WI38 (cell line): ENCODE results near the gene LRRC66.

Experiments
- H3K4me3 ChIP-seq: 2 replicates; pipeline ENCODE4 v1.5.1; 2011; ENCODE audit warnings: low read depth, mild to moderate bottlenecking, control low read depth, low read length
- TF ChIP-seq, protein P1 (sequence below): IDR thresholded peaks from 2 replicates; pipeline ENCODE4 v1.5.1; 2012; ENCODE audit warnings: low read depth, mild to moderate bottlenecking, control low read depth, low read length

The LRRC66 gene

DNA sequence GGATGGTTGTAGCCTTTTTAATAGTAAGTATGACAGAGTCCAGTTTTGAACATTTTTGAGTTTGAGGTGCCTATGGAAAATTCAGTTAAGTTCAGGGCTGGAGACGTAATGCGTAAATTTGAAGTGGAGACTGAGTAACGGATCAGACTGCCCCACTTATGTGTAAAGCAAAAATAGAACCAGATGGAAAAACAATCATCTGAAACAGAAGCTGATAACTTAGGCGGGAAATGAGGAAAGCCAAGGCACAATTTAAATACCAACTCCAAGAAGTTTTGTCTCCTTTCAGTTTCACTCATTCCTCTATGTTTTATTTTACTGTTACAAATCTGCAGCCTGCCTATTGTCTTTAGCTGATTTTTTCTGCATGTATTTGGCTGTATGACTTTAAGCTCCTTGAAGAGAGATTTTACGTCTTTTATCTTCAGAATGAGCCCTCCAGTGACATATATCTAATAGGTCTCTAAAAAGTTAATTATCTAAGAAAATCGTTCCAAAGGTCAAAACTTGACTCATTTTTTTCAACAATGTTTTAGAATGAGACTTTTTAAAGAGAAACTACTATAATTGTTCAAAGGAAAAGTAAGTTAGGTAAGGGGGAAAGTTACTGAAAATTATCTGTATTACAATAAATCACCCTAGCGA, 16.8 kb upstream of the LRRC66 start:
- TF ChIP-seq, protein P1, sequence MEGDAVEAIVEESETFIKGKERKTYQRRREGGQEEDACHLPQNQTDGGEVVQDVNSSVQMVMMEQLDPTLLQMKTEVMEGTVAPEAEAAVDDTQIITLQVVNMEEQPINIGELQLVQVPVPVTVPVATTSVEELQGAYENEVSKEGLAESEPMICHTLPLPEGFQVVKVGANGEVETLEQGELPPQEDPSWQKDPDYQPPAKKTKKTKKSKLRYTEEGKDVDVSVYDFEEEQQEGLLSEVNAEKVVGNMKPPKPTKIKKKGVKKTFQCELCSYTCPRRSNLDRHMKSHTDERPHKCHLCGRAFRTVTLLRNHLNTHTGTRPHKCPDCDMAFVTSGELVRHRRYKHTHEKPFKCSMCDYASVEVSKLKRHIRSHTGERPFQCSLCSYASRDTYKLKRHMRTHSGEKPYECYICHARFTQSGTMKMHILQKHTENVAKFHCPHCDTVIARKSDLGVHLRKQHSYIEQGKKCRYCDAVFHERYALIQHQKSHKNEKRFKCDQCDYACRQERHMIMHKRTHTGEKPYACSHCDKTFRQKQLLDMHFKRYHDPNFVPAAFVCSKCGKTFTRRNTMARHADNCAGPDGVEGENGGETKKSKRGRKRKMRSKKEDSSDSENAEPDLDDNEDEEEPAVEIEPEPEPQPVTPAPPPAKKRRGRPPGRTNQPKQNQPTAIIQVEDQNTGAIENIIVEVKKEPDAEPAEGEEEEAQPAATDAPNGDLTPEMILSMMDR, result no peak
- peak overlapping the region; percentile 72 for H3K4me3 ChIP-seq

DNA sequence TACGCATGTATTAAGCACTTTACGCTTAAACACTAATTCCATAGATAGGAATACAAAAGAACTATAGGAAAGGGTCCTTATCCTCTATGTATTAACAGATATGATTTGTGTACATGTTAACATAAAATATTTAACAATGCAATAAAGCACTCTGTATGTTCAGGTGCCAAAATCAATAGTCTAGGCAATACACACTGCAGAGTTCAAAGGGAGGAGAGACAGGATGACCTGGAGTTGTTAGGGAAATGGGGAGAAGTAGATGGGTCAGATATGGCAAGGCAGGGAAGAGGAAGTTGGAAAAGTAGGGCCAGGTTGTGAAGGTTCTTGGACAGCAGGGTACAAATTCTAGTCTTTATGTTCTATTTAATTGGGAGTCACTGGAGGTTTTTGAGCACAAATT, 15.0 kb upstream of the LRRC66 start:
- TF ChIP-seq, protein P1, result no peak

DNA sequence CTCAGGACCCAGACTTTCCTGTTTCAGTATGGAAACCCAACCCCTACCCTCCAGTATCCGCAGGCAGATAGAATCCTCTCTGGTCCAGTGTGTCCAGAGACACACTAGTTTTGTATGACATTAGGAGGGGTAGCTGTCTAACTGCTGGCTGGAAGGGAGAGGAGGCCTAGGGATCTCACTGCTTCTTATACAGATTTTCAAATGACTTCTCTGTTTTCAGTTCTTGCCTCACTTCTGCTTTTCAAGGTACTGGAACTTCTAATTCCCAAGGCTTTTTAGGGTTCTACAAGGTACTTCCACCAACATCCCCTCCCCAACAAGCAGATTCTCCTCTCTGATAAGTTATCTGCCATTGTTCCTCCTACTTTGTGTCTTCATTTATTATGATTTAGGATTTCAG, 11.8 kb upstream of the LRRC66 start:
- TF ChIP-seq, protein P1, result no peak
- H3K4me3 ChIP-seq, result no peak overlapping the region

More for the DNA sequence above, 15.0 kb upstream of the LRRC66 start:
- H3K4me3 ChIP-seq, result no peak overlapping the region

DNA sequence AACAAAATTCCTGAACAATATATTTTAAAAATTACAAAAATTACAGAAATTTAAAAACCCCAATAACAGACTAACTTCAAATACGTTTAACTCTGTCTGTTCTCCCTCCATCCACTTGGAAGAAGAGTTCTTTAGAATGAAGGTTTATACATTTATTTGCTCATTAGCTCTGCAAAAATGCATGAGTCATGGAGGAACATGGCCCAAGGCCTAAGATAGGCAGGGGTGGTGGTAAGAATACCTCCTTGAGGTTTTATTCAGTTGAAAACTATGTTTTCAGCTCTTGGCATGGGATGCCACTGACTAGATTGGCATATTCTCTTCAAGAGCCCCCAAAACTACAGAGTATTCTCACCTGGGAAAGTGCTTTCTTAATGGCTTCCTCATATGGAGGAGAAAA, 8.8 kb upstream of the LRRC66 start:
- TF ChIP-seq, protein P1, result no peak
- H3K4me3 ChIP-seq, result no peak overlapping the region

DNA sequence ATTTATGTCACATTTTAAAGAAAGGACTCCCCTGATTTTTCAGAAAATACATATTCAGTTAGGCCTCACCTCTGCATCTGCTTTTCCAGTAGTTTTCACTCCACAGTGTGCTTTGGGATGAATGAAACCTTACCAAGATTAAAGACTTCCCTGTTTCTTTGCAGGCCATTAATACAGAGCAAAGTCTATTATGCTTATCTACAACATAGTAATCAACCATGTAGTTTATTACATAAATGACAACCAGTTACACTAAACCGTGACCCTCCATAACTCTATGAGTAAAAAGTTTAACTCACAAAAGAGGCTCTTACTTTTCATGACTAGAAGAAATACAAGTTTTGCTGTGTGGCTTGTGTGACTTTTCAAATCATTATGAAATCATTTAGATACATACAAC, 2.3 kb downstream of the LRRC66 start:
- H3K4me3 ChIP-seq, result no peak overlapping the region
- TF ChIP-seq, protein P1, result no peak

DNA sequence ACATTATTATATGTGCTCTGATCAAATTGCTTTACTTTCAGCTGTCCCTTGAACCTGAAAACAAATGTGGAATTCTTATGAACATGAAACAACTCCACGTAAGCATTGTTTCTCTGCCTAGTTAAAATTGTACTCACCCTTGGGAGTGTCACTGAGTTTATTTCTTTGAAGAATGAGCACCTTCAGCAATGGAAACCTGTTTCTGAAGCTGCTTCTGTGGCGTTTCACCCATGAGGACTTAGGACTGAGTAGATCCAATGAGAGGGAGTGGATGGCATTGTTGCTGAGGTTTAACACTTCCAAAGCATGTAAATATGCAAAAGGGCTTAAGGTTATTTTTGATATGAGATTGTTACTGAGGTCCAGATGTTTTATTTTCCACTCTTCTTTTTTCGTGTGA, 3.2 kb downstream of the LRRC66 start:
- no peak overlapping the region for H3K4me3 ChIP-seq
- TF ChIP-seq, protein P1, result no peak

DNA sequence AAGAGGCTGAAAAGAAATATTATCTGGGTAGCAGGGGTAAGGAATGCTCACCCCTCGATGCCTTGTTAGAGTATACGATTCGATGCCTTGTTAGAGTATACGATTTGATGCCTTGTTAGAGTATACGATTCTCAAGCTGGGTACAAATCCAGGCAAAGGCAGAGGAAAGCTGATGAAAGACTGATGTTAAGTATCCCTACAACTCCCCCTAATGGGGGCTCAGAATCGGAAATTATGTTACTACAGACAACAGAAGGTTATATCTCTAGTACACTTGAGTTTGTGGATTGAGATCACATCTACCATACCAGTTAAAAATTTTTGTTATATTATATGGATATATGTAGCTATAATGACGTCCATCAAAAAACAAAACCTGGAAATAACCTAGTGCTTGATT, 4.8 kb downstream of the LRRC66 start:
- TF ChIP-seq, protein P1, result no peak
- H3K4me3 ChIP-seq, result no peak overlapping the region
